Right forelimb (tissue), 1 donor: ENCODE results near the gene NOS2.
"Not testable (repeated sequence)": the region's sequence is repeated elsewhere in the genome, so short reads cannot be mapped to it uniquely, and the experiment has no call there.

ENCODE experiments used
- DNase-seq: peaks from one replicate; pipeline ENCODE4 v3.0.0-alpha.2; 2018

The NOS2 gene

DNA sequence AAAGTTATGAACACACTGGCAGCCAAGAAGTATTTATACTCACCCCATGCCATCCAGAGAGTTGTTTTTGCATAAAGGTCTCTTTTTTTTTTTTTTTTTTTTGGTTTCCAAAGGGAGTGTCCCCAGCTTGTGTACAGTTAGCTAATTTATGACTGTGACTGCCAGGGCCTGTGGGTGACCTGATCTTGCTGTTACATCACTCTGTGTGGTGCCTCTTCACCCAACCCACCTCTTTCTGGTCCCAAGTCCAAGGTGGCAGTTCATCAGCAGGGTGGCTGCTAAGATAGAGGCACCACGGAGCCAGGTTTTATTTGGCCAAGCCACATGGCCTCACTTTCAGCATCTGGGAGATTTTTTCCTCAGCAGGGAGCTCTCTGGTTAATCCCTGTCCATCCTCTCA is at the start of gene NOS2:
TSS of gene NOS2 (minus strand) at position 8 of the 400 bp plus-strand sequence. CDS start 1,720 bp downstream, outside the sequence.
- DNase-seq: no peak

- DNase-seq: no peak
These were observed 49.3 kb upstream of the NOS2 start for GRCh38 chr17:27849474-27850185.

DNA sequence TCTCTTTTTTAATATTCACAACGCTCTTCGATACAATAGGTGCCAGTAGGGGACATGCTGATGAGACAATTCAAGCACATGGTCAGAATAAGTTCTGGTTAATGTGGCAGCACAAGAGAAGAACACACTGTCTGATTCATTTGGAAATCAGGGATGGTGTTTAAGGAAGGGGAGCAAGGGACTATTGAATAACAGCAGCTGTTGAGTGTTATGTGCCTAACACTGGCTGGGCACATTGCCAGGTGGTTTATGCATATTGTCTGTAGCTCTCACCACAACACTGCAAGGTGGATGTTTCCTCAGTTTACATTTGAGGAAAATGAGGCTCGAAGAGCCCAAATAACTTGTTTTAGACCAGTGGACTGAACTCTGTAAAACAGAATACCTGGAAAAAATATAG is 48.6 kb upstream of the NOS2 start:
- DNase-seq: no peak

GRCh38 chr17:27846808-27847307 is 46.5 kb upstream of the NOS2 start:
- not testable (repeated sequence) for DNase-seq

DNA sequence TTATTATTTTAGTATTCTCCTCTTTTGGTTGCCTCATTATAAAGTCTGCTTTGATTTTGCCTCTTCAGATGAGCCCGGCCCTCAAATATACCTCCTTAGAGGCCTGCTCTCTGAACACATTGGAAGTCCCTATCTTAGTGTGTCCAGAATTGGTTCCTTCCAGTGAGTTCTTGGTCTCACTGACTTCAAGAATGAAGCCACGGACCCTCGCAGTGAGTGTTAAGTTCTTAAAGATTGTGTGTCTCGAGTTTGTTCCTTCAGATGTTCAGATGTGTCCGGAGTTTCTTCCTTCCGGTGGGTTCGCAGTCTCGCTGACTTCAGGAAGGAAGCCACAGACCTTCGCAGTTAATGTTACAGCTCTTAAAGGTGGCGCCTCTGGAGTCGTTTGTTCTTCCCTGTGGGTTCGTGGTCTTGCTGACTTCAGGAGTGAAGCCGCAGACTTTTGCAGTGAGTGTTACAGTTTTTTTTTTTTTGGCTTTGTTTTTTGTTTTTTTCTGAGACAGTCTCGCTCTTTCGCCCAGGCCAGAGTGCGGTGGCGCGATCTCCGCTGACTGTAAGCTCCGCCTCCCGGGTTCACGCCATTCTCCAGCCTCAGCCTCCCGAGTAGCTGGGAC is 45.8 kb upstream of the NOS2 start:
- DNase-seq: no peak

- DNase-seq: no peak
These were observed 45.1 kb upstream of the NOS2 start for GRCh38 chr17:27845264-27846041.

GRCh38 chr17:27840688-27841087 is 40.4 kb upstream of the NOS2 start:
- DNase-seq: no peak

DNA sequence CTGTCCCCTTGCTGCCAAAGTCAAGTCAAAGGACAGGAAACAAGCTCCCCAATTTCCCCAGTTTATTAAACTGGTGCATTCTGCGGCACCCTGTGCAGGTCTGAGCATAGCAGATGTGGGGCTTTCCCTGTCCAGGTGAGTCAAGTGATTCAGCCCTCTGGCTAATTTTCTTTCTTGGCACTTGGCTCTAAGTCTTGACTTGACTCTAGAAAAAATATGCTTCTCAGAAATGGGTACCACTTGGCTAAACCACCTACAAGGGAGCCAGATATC is 40.0 kb upstream of the NOS2 start:
- not testable (repeated sequence) for DNase-seq

GRCh38 chr17:27839571-27840405 is 39.5 kb upstream of the NOS2 start:
- DNase-seq: not testable (repeated sequence)

GRCh38 chr17:27838607-27839006 is 38.3 kb upstream of the NOS2 start:
- not testable (repeated sequence) for DNase-seq

- not testable (repeated sequence) for DNase-seq
These were observed 37.4 kb upstream of the NOS2 start for GRCh38 chr17:27837769-27838168.

DNA sequence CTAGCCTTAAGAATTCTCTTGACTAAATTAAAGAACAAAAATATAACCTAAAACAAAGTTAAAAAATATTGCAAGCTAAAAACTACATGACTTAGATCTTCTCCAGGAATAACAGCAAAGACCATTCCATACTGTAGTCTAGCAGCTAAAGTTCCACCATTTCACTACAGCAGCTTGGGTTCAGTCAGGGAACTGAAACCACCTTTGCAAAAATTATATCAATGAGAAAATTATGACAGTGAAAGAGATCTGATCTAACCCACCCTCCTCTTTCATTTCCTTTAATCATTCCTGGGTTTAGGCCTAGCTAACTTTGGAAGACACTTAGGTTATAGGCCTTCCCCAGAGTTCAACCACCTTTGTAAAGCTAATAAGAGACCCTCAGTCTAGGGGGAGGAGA is 36.3 kb upstream of the NOS2 start:
- DNase-seq: no peak

DNA sequence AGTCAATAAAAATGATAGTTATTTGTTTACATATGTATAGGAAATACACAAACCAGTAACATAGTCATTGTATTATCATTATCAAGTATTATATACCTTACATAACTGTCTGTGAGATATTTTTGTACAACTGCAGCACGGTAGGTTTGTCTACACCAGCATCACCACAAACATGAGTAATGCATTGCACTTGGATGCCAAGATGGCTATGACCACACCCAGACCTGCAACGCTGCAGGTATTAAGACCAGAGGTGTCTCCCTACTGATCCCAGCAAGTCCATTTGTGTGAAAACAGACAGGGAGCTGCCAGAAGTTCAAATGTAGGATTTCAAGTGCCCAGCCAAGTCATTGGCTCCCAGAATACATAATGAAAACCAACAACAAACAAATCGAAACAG is 34.2 kb upstream of the NOS2 start:
- no peak for DNase-seq

GRCh38 chr17:27832831-27833230 is 32.5 kb upstream of the NOS2 start:
- no peak for DNase-seq

DNA sequence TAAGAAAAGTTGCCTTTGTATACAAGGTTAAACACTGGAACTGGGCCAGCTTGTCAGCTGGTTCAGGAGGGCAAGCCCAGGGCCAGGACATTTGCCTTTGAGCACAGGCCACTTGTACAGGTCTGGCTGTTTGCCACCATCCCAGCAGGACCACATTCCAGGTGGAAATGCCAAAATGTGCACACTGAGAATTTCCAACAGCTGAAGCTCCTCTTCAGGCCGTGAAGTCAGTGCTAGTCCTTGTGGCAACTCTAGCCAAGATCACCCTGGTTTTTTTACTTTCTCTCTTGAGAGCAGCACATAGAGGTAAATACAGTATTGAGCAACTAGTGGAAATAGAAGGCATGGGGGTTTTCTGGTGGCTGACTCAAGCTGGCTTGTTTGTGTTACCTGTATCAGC is 29.6 kb upstream of the NOS2 start:
- not testable (repeated sequence) for DNase-seq

GRCh38 chr17:27829143-27829711 is 28.9 kb upstream of the NOS2 start:
- not testable (repeated sequence) for DNase-seq

DNA sequence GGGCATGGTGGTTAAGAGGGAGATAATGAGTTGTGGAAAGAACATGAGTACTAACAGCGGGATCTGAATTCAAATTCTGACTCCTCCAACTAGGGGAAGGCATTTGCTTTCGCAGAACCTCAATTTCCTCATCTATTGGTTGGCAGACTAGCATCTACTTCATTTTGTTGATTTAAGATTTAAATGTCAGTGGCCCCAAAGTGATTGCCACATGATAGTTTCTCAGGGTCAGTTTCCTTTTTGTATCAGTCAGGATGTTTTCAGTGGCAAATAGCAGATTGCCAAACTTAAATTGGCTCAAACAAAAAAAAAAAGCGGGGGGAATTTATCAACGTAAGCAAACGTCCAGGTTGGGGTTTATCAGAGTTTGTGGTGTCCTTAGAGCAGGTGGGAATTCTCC is 25.1 kb upstream of the NOS2 start:
- DNase-seq: no peak

DNA sequence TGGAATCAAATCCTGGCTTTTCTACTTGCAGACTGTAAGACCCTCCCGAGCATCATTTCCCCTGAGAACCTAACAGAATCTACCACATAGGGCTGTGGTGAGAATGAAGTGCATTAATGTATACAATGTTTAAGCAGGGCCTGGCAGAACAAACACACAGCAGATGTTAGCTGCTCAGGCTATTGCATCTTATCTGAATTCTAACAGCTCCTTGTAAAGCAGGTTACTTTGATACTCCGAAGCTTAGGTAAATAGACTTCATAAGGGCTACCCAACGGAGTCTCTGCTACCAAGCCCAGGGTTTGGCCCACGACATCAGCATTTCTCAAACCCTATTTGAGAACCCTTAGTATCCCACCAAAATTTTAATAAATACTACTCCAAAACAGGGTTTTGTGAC is 24.4 kb upstream of the NOS2 start:
- DNase-seq: no peak

GRCh38 chr17:27824176-27824715 is 23.9 kb upstream of the NOS2 start:
- no peak for DNase-seq

- not testable (repeated sequence) for DNase-seq
These were observed 21.8 kb upstream of the NOS2 start for GRCh38 chr17:27822108-27822507.

DNA sequence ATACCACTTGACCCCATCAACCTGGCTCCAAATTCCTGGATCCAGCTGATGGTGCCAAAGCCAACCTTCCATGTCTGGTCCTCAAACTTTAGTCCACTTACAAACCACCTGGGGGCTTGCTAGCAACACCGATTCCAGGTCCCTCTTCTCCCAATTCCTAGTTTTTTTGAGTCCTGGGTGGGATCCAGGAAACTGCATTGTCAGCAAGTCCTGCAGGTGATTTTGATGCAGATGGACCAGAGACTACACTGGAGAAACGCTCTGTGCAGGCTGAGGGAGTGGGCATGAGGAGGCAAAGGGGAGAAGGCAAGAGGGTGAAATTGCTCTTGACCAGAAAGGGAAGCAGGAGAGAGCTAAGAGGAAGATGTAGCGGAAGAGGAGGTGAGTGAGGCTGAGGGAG is 21.0 kb upstream of the NOS2 start:
- DNase-seq: no peak

GRCh38 chr17:27819145-27819544 is 18.8 kb upstream of the NOS2 start:
- DNase-seq: no peak
